Endothelial cell of umbilical vein (primary cell): ENCODE measurements around the gene LMAN2L. TPM values are rescaled to one million over a fixed set of nuclear protein-coding genes. Genes with fewer than 3 reads are reported as not detected.

Source experiments
- BruUV-seq: library from RNA; stranded (reverse); fragments of 400-500 nt; replicated peaks from 2 replicates; lab custom pipeline; 2021; lab: Mats Ljungman, UMichigan
- CTCF ChIA-PET: fragments of 300-600, 350-600 bp; sonication (Branson Sonifier 250); formaldehyde crosslinking; loops from one replicate; lab custom pipeline; 2021; ENCODE audit warnings: antibody characterized with exemption, inconsistent platforms; lab: Charles Lee
- POLR2A ChIA-PET: fragments of 300-600, 350-600 bp; sonication (Branson Sonifier 250); formaldehyde crosslinking; loops from one replicate; lab custom pipeline; 2021; ENCODE audit warnings: antibody characterized with exemption, inconsistent platforms; lab: Charles Lee
- DNase-seq: peaks from one replicate; pipeline ENCODE4 v3.0.0-alpha.2; 2011; ENCODE audit warnings: low read depth, low spot score
- FAIRE-seq: peaks from 2 replicates; lab custom pipeline; 2011; peaks lifted over from hg19 to GRCh38; lab: Jason Lieb, UNC
- H2AFZ ChIP-seq: 2 replicates; pipeline ENCODE4 v1.6.0; 2012; ENCODE audit warnings: low read depth, low read length, control low read depth, inconsistent platforms
- H3K27ac ChIP-seq: 2 replicates; pipeline ENCODE4 v1.5.1; 2011; ENCODE audit warnings: low read depth, mild to moderate bottlenecking, control low read depth, low read length, moderate library complexity; ENCODE audit not compliant: insufficient read depth
- H3K27me3 ChIP-seq, 2 experiments: 2 replicates each; pipeline versions ENCODE4 v1.6.0 to v1.6.1; 2011; ENCODE audit warnings: low read length in 2 of 2, mixed read lengths in 1 of 2; ENCODE audit not compliant: control insufficient read depth in 2 of 2, insufficient read depth in 2 of 2
- H3K36me3 ChIP-seq, 2 experiments: 2 replicates in 1 of 2; 3 replicates in 1 of 2; pipeline ENCODE4 v1.5.1; 2011; ENCODE audit warnings: low read length in 2 of 2, mild to moderate bottlenecking in 1 of 2, moderate library complexity in 1 of 2; ENCODE audit not compliant: control insufficient read depth in 2 of 2, insufficient read depth in 2 of 2; ENCODE audit errors: extremely low read depth in 1 of 2
- H3K4me1 ChIP-seq: 3 replicates; pipeline ENCODE4 v1.5.1; 2011; ENCODE audit warnings: mild to moderate bottlenecking, low read length; ENCODE audit not compliant: control insufficient read depth, insufficient read depth; ENCODE audit errors: extremely low read depth
- H3K4me2 ChIP-seq: 2 replicates; pipeline ENCODE4 v1.6.1; 2011; ENCODE audit warnings: low read length, control low read depth, mixed read lengths; ENCODE audit not compliant: insufficient read depth
- H3K4me3 ChIP-seq, 3 experiments: fragments of 200-600 bp in 1 of 3; sonication (generic), shearing (Covaris generic) in 1 of 3; replicated peaks in 1 of 3; 2 replicates each; pipeline ENCODE4 v1.5.1; 2011 to 2016; ENCODE audit warnings: control low read depth in 3 of 3, low read length in 3 of 3, mild to moderate bottlenecking in 2 of 3, inconsistent platforms in 1 of 3, low read depth in 1 of 3, moderate library complexity in 1 of 3; ENCODE audit not compliant: insufficient read depth in 1 of 3
- H3K79me2 ChIP-seq: 2 replicates; pipeline ENCODE4 v1.6.0; 2012; ENCODE audit warnings: low read length, inconsistent platforms; ENCODE audit not compliant: control insufficient read depth, insufficient read depth
- H3K9ac ChIP-seq: replicated peaks from 2 replicates; pipeline ENCODE3; 2011; ENCODE audit warnings: low read length, control low read depth; ENCODE audit not compliant: insufficient read depth; ENCODE audit errors: extremely low read depth
- H3K9me1 ChIP-seq: replicated peaks from 3 replicates; pipeline ENCODE4 v1.6.0; 2011; ENCODE audit warnings: mild to moderate bottlenecking, low read length; ENCODE audit not compliant: control insufficient read depth, insufficient read depth; ENCODE audit errors: extremely low read depth
- H3K9me3 ChIP-seq: replicated peaks from 2 replicates; pipeline ENCODE4 v1.5.1; 2012; ENCODE audit warnings: low read length, inconsistent platforms; ENCODE audit not compliant: control insufficient read depth, insufficient read depth
- H4K20me1 ChIP-seq: replicated peaks from 2 replicates; pipeline ENCODE3; 2011; ENCODE audit warnings: mild to moderate bottlenecking, low read length; ENCODE audit not compliant: control insufficient read depth, insufficient read depth; ENCODE audit errors: extremely low read depth
- EZH2 ChIP-seq: IDR thresholded peaks from 2 replicates; pipeline ENCODE4 v1.6.1; 2012; ENCODE audit warnings: borderline replicate concordance, low read depth, mild to moderate bottlenecking, moderate library complexity, low read length, inconsistent platforms; ENCODE audit not compliant: severe bottlenecking
- FOS ChIP-seq: IDR thresholded peaks from 2 replicates; pipeline ENCODE4 v1.6.1; 2011; ENCODE audit warnings: mild to moderate bottlenecking, low read length, moderate library complexity, borderline replicate concordance; ENCODE audit not compliant: insufficient read depth
- GATA2 ChIP-seq: IDR thresholded peaks from 2 replicates; pipeline ENCODE4 v1.7.0; 2011; ENCODE audit warnings: low read depth, mild to moderate bottlenecking, moderate library complexity, mixed read lengths, low read length; ENCODE audit not compliant: insufficient read length, insufficient read depth
- JUN ChIP-seq: IDR thresholded peaks from 2 replicates; pipeline ENCODE4 v1.6.1; 2011; ENCODE audit warnings: borderline replicate concordance, low read depth; ENCODE audit not compliant: insufficient read length, insufficient read depth
- MYC ChIP-seq: IDR thresholded peaks from one replicate; pipeline ENCODE4 v1.6.1; 2011; ENCODE audit warnings: mild to moderate bottlenecking, low read depth, low read length
- POLR2A ChIP-seq: IDR thresholded peaks from 2 replicates; pipeline ENCODE4 v1.6.1; 2012; ENCODE audit warnings: low read depth, mild to moderate bottlenecking, control low read depth, low read length
- POLR2AphosphoS5 ChIP-seq: IDR thresholded peaks from 2 replicates; pipeline ENCODE4 v1.6.1; 2012; ENCODE audit warnings: low read depth, mild to moderate bottlenecking, control low read depth, low read length, moderate library complexity; ENCODE audit not compliant: insufficient read depth
- dilution Hi-C: fragments of 300-500 bp; cut with MboI; formaldehyde crosslinking; loops from one replicate; pipeline ENCODE4 v1.15.0; 2019; ENCODE audit warnings: low sequenced_read_pairs; ENCODE audit not compliant: extremely low pct_ligation_motif_present
- intact Hi-C: fragments of 100-400 bp; cut with micrococcal nuclease; formaldehyde crosslinking; loops from one replicate; pipeline ENCODE4 v1.10.0; 2022
- polyA plus RNA-seq, 4 experiments: library from polyadenylated mRNA; depleted of rRNA in 3 of 4; stranded (reverse) in 3 of 4; unstranded in 1 of 4; fragments of >200 nt; gene quantifications; 2 replicates each; pipeline versions ENCODE4 v1.2.1 to v1.2.3, GENCODE V29; 2011 to 2012; ENCODE audit warnings: missing spikeins in 1 of 4
- total RNA-seq: library from RNA; stranded (reverse); gene quantifications from 2 replicates; pipeline ENCODE4 v1.2.3, GENCODE V29; 2021
- TF ChIP-seq, protein P1 (sequence below): IDR thresholded peaks from 2 replicates; pipeline ENCODE4 v1.6.1; 2011; ENCODE audit not compliant: insufficient read depth, insufficient read length
- TF ChIP-seq, protein P2 (sequence below), 2 donors: IDR thresholded peaks; 1 replicate in 1 of 2; 2 replicates in 1 of 2; pipeline ENCODE4 v1.5.1; 2011; ENCODE audit warnings: low read length in 2 of 2, mild to moderate bottlenecking in 2 of 2, moderate library complexity in 2 of 2, control low read depth in 1 of 2, inconsistent platforms in 1 of 2, low read depth in 1 of 2; ENCODE audit not compliant: insufficient read depth in 1 of 2; ENCODE audit errors: extremely low read depth in 1 of 2

LMAN2L gene
- total and polyA plus RNA-seq, 2 donors (not counting 3 experiments of a cell fraction or from before 2014, with no cell fraction given): 15.4 to 20.5 TPM

DNA sequence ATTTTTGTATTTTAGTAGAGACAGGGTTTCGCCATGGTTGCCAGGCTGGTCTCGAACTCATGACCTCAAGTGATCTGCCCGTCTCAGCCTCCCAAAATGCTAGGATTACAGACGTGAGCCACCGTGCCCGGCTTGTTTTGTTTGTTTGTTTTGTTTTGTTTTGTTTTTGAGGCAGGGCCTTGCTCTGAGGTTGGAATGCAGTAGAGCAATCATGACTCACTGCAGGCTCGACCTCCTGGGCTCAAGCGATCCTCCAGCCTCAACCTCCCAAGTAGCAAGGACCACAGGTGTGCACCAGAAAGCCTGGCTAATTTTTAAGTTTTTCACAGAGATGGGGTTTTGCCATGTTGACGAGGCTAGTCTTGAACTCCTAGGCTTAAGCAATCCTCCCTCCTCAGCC, 11.9 kb upstream of the LMAN2L start:
- H3K27ac ChIP-seq: no peak overlapping the region
- no peaks in the 10 kb centered on the region for H4K20me1 ChIP-seq
- no peak for FAIRE-seq
- no peaks in the 10 kb centered on the region for H3K9me1 ChIP-seq
- H3K36me3 ChIP-seq: no peaks in the 10 kb centered on the region
- ChIA-PET CTCF (interaction anchor here (1.6 kb wide), 1 partner anchor 11 kb away, joined by 4 read pairs; no protein-coding TSS in a partner anchor), POLR2A (no interaction called here)
- H3K27me3 ChIP-seq: peaks cover 0 to 4% of the 10 kb centered on the region in 2 experiments
- no peaks in the 10 kb centered on the region for H3K9me3 ChIP-seq
- H2AFZ ChIP-seq: no peak overlapping the region
- BruUV-seq: no TSS peak
- H3K4me3 ChIP-seq: no peak overlapping the region
- no peaks in the 10 kb centered on the region for H3K4me1 ChIP-seq
- no peaks in the 10 kb centered on the region for H3K79me2 ChIP-seq
- H3K4me2 ChIP-seq: no peak overlapping the region
- no peak for DNase-seq
- no peak overlapping the region for H3K9ac ChIP-seq
- TF ChIP-seq GATA2: no peak
- TF ChIP-seq, protein P1, sequence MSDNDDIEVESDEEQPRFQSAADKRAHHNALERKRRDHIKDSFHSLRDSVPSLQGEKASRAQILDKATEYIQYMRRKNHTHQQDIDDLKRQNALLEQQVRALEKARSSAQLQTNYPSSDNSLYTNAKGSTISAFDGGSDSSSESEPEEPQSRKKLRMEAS: no peak
- no peak for TF ChIP-seq POLR2AphosphoS5
- no peak for TF ChIP-seq JUN
- no peak for TF ChIP-seq FOS
- dilution Hi-C loops: no loop called here
- intact Hi-C loops: no loop called here

DNA sequence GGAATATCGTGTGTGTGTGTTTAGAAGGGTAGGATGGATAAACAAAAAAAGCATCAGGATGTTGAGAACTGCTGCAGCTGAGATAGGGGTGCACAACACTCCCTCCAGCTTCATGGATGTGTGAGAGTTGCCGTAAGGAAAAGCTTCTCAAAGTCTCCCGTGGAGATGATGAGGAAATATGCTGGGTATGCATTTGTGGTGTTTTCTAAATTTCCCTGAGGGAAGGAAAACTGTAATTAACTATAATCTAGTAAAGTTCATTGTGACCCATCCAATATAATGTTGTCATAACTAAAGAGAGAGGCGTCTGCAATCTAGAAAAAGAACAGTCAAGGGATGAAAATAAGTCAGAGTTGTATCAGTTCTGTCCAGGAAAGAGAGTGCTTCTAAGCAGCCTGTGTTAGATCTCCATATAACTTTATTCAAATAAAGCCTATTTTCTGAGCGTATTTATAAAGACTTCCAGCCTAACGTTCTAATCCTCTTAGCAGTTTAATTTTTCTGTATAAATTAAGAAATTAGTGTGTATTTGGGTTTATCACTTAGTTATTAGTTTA, 7.3 kb upstream of the LMAN2L start:
- Histone ChIP-seq H3K9me3 (no peaks in the 10 kb centered on the region), H3K4me1 (no peaks in the 10 kb centered on the region), H4K20me1 (no peaks in the 10 kb centered on the region), H3K9me1 (no peaks in the 10 kb centered on the region), H3K27ac (no peak overlapping the region), H3K36me3 (no peaks in the 10 kb centered on the region), H3K9ac (no peak overlapping the region), H2AFZ (no peak overlapping the region), H3K4me3 (no peak overlapping the region), H3K27me3 (peaks cover 0 to 6% of the 10 kb centered on the region in 2 experiments), H3K79me2 (no peaks in the 10 kb centered on the region), H3K4me2 (no peak overlapping the region)
- DNase-seq (no peak), FAIRE-seq (no peak)
- dilution Hi-C loops: no loop called here
- TF ChIP-seq FOS (no peak), POLR2AphosphoS5 (no peak), MYC (no peak), EZH2 (no peak), POLR2A (no peak), JUN (no peak), GATA2 (no peak)
- TF ChIP-seq, protein P1: no peak
- TF ChIP-seq, protein P2, sequence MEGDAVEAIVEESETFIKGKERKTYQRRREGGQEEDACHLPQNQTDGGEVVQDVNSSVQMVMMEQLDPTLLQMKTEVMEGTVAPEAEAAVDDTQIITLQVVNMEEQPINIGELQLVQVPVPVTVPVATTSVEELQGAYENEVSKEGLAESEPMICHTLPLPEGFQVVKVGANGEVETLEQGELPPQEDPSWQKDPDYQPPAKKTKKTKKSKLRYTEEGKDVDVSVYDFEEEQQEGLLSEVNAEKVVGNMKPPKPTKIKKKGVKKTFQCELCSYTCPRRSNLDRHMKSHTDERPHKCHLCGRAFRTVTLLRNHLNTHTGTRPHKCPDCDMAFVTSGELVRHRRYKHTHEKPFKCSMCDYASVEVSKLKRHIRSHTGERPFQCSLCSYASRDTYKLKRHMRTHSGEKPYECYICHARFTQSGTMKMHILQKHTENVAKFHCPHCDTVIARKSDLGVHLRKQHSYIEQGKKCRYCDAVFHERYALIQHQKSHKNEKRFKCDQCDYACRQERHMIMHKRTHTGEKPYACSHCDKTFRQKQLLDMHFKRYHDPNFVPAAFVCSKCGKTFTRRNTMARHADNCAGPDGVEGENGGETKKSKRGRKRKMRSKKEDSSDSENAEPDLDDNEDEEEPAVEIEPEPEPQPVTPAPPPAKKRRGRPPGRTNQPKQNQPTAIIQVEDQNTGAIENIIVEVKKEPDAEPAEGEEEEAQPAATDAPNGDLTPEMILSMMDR (IDR thresholded peaks at IDR 0.05; ENCODE audit: extremely low read depth in 1 of 2, insufficient read depth in 1 of 2, low read depth in 1 of 2, low read length in 2 of 2): no peak
- no TSS peak for BruUV-seq
- intact Hi-C loops: no loop called here
- ChIA-PET CTCF (interaction anchor here (1.1 kb wide), 1 partner anchor 14 kb away, joined by 3 read pairs; the partner anchor contains the start of gene CNNM4), POLR2A (no interaction called here)
